HepG2 (cell line): Measurements from ENCODE around the gene PLEKHB1. TPM values are rescaled to one million over a fixed set of nuclear protein-coding genes. Genes with fewer than 3 reads are reported as not detected.

Experiments used
- ATAC-seq: fragments of 200-7000 bp; cut with Tn5 transposase; 3 replicates; pipeline ENCODE4 v1.9.1; 2020; ENCODE audit warnings: mild to moderate bottlenecking, moderate library complexity
- BruUV-seq: library from RNA; stranded (reverse); fragments of 400-500 nt; replicated peaks from 2 replicates; lab custom pipeline; 2021; lab: Mats Ljungman, UMichigan
- CTCF ChIA-PET: fragments of 300-600 bp; formaldehyde crosslinking; extraction: SDS; loops from one replicate; lab custom pipeline; 2021; ENCODE audit warnings: low total read pairs, inconsistent platforms, low intra/inter-chr PET ratio; lab: Yijun Ruan, JAX
- POLR2A ChIA-PET: fragments of 350-600 bp; sonication (Branson Sonifier 250); formaldehyde crosslinking; loops from one replicate; lab custom pipeline; 2020; ENCODE audit warnings: antibody characterized with exemption, inconsistent platforms; lab: Yijun Ruan, JAX
- DNase-seq: peaks from one replicate; pipeline ENCODE4 v3.0.0-alpha.2; 2015; ENCODE audit warnings: low spot score
- FAIRE-seq: peaks from 3 replicates; lab custom pipeline; 2011; peaks lifted over from hg19 to GRCh38; lab: Jason Lieb, UNC
- H2AFZ ChIP-seq: one replicate; pipeline ENCODE4 v1.6.1; 2011; ENCODE audit warnings: low read length, inconsistent platforms
- H3K27ac ChIP-seq: fragments of 300-600 bp; 3 replicates; pipeline ENCODE4 v1.8.0; 2011; ENCODE audit warnings: mixed run types, mild to moderate bottlenecking, mixed read lengths, low read length, inconsistent platforms; ENCODE audit not compliant: insufficient read depth; ENCODE audit errors: extremely low read length
- H3K27me3 ChIP-seq, 2 experiments: fragments of 200-600 bp in 1 of 2; 2 replicates in 1 of 2; 3 replicates in 1 of 2; pipeline versions ENCODE4 v1.6.0 to v1.8.0; 2011; ENCODE audit warnings: low read length in 2 of 2, mild to moderate bottlenecking in 2 of 2, moderate library complexity in 2 of 2, inconsistent platforms in 1 of 2; ENCODE audit not compliant: insufficient read depth in 2 of 2, control insufficient read depth in 1 of 2
- H3K36me3 ChIP-seq, 2 experiments: fragments of 200-600 bp in 1 of 2; replicated peaks in 1 of 2; 2 replicates in 1 of 2; 3 replicates in 1 of 2; pipeline versions ENCODE4 v1.5.1 to v1.8.0; 2011; ENCODE audit warnings: low read length in 2 of 2, inconsistent platforms in 1 of 2; ENCODE audit not compliant: insufficient read depth in 2 of 2, control insufficient read depth in 1 of 2
- H3K4me1 ChIP-seq: 2 replicates; pipeline ENCODE4 v1.5.1; 2012; ENCODE audit warnings: low read length, inconsistent platforms; ENCODE audit not compliant: insufficient read depth
- H3K4me2 ChIP-seq: 2 replicates; pipeline ENCODE4 v1.6.0; 2011; ENCODE audit warnings: low read depth, low read length, inconsistent platforms
- H3K4me3 ChIP-seq, 3 experiments: fragments of 200-600 bp in 1 of 3; sonication (generic), shearing (Covaris generic) in 1 of 3; replicated peaks in 1 of 3; 2 replicates each; pipeline ENCODE4 v1.5.1; 2011 to 2016; ENCODE audit warnings: low read length in 3 of 3, inconsistent platforms in 2 of 3, low read depth in 2 of 3, mild to moderate bottlenecking in 2 of 3, control low read depth in 1 of 3, mixed read lengths in 1 of 3; ENCODE audit not compliant: insufficient read depth in 1 of 3
- H3K79me2 ChIP-seq: one replicate; pipeline ENCODE4 v1.6.1; 2011; ENCODE audit warnings: low read length, inconsistent platforms; ENCODE audit not compliant: insufficient read depth
- H3K9ac ChIP-seq: 2 replicates; pipeline ENCODE4 v1.6.0; 2011; ENCODE audit warnings: mild to moderate bottlenecking, low read depth, low read length, inconsistent platforms; ENCODE audit not compliant: insufficient read depth
- H3K9me3 ChIP-seq: 2 replicates; pipeline ENCODE4 v1.5.1; 2012; ENCODE audit warnings: mild to moderate bottlenecking, low read length
- H4K20me1 ChIP-seq: 2 replicates; pipeline ENCODE4 v1.6.0; 2011; ENCODE audit warnings: inconsistent platforms, mild to moderate bottlenecking, low read length, moderate library complexity; ENCODE audit not compliant: insufficient read depth
- AGO2 ChIP-seq: fragments of 200-400 bp; formaldehyde crosslinking; optimal IDR thresholded peaks from 2 replicates; pipeline ENCODE3; 2017; ENCODE audit warnings: mild to moderate bottlenecking, low read depth, low read length, moderate library complexity
- KAT8 ChIP-seq: IDR thresholded peaks from 2 replicates; pipeline ENCODE4 v1.6.1; 2016; ENCODE audit warnings: missing genetic modification reagents, missing compliant biosample characterization
- PTBP1 ChIP-seq: fragments of 200-400 bp; formaldehyde crosslinking; IDR thresholded peaks from 2 replicates; pipeline ENCODE4 v1.6.1; 2018; ENCODE audit warnings: low read length, low read depth; ENCODE audit not compliant: poor library complexity, severe bottlenecking
- RAD21 ChIP-seq: fragments of 450-650 bp; formaldehyde crosslinking; IDR thresholded peaks from 2 replicates; pipeline ENCODE4 v1.5.0; 2020; ENCODE audit warnings: mild to moderate bottlenecking
- SIN3A ChIP-seq: IDR thresholded peaks from 2 replicates; pipeline ENCODE4 v1.6.1; 2011; ENCODE audit warnings: low read depth, mild to moderate bottlenecking, control low read depth, low read length, borderline replicate concordance
- SMAD9 ChIP-seq: sonication (generic); formaldehyde crosslinking; IDR thresholded peaks from 2 replicates; pipeline ENCODE4 v1.5.1; 2020; ENCODE audit warnings: mild to moderate bottlenecking, missing genetic modification reagents
- SNAI1 ChIP-seq: sonication (generic); formaldehyde crosslinking; IDR thresholded peaks from 2 replicates; pipeline ENCODE4 v1.5.0; 2020; ENCODE audit warnings: mild to moderate bottlenecking, missing genetic modification reagents, borderline replicate concordance
- TAF1 ChIP-seq: sonication (generic); formaldehyde crosslinking; IDR thresholded peaks from 2 replicates; pipeline ENCODE4 v1.4.0; 2020; ENCODE audit warnings: missing genetic modification reagents
- ZMYM4 ChIP-seq: sonication (generic); formaldehyde crosslinking; IDR thresholded peaks from 2 replicates; pipeline ENCODE4 v1.8.1; 2023; ENCODE audit warnings: mild to moderate bottlenecking, missing genetic modification reagents
- ZNF225 ChIP-seq: sonication (generic); formaldehyde crosslinking; IDR thresholded peaks from 2 replicates; pipeline ENCODE4 v1.4.0; 2020; ENCODE audit warnings: mild to moderate bottlenecking, missing genetic modification reagents
- ZNF296 ChIP-seq: sonication (generic); formaldehyde crosslinking; conservative IDR thresholded peaks from 2 replicates; pipeline ENCODE4 v1.5.0; 2020; ENCODE audit warnings: mild to moderate bottlenecking, missing genetic modification reagents
- ZNF350 ChIP-seq: sonication (generic); formaldehyde crosslinking; IDR thresholded peaks from 2 replicates; pipeline ENCODE4 v1.4.0; 2020; ENCODE audit warnings: mild to moderate bottlenecking, low read depth, missing genetic modification reagents, borderline replicate concordance
- ZNF407 ChIP-seq: sonication (generic); formaldehyde crosslinking; IDR thresholded peaks from one replicate; pipeline ENCODE4 v1.5.1; 2020; ENCODE audit warnings: mild to moderate bottlenecking, missing genetic modification reagents; ENCODE audit errors: not compliant biosample characterization
- ZNF510 ChIP-seq: sonication (generic); formaldehyde crosslinking; IDR thresholded peaks from 2 replicates; pipeline ENCODE4 v1.4.0; 2020; ENCODE audit warnings: low read depth, mild to moderate bottlenecking, missing genetic modification reagents
- ZNF790 ChIP-seq: sonication (generic); formaldehyde crosslinking; IDR thresholded peaks from 2 replicates; pipeline ENCODE4 v1.8.0; 2022; ENCODE audit warnings: missing genetic modification reagents, mild to moderate bottlenecking, borderline replicate concordance
- WGBS: methylation state at CpG from one replicate; pipeline ENCODE4 v1.1.6; 2017; ENCODE audit warnings: low lambda C conversion rate; 5-methylcytosine and 5-hydroxymethylcytosine counted together
- in situ Hi-C: cut with HindIII; loops from 2 replicates; pipeline ENCODE4 v1.10.0; 2017; ENCODE audit warnings: low pct_unique_long_range_greater_than_20kb; ENCODE audit not compliant: extremely low pct_ligation_motif_present
- intact Hi-C: fragments of 100-400 bp; cut with micrococcal nuclease; formaldehyde crosslinking; loops from one replicate; pipeline ENCODE4 v1.10.0; 2022; ENCODE audit not compliant: unreplicated experiment
- polyA plus RNA-seq, 8 experiments: library from polyadenylated mRNA; depleted of rRNA in 3 of 8; stranded (reverse) in 7 of 8; unstranded in 1 of 8; fragments of >200 nt; fragmentation: Illumina TruSeq in 4 of 8; extraction: Trizol in 4 of 8; gene quantifications; 2 replicates each; pipeline versions ENCODE4 v1.2.1 to v1.2.3, GENCODE V29; 2011 to 2016; ENCODE audit warnings: low read depth in 4 of 8, missing spikeins in 1 of 8, mixed read lengths in 1 of 8; ENCODE audit not compliant: insufficient read depth in 1 of 8
- total RNA-seq, 5 experiments: library from RNA; depleted of rRNA; stranded (reverse); fragments of >200 nt; fragmentation: Illumina TruSeq; extraction: Trizol; gene quantifications; 2 replicates each; pipeline ENCODE4 v1.2.3, GENCODE V29; 2016; ENCODE audit warnings: low read depth in 1 of 5

PLEKHB1 gene
- total and polyA plus RNA-seq, 2 of the 13 experiments (the other 11 are each of a cell fraction or from before 2014, with no cell fraction given), result 68.0 to 99.3 TPM

GRCh38 chr11:73648121-73648520, 1.7 kb downstream of the PLEKHB1 start (continued):
- no peak for TF ChIP-seq ZNF407 (CRISPR knock-in tag)
- 0 out of 2 replicates have a peak, but pooled peaks have one; percentile 12 for TF ChIP-seq SIN3A
- TF ChIP-seq, all 625 proteins: peak for 8

- H4K20me1 ChIP-seq, result no peaks in the 10 kb centered on the region
- H3K4me1 ChIP-seq, result peaks cover 83% of the 10 kb centered on the region
- H2AFZ ChIP-seq, result no peak overlapping the region
- H3K9me3 ChIP-seq, result no peaks in the 10 kb centered on the region
- peaks cover 0 to 1% of the 10 kb centered on the region in 2 experiments; a peak in 2 of 5 replicates for H3K27me3 ChIP-seq
- intact Hi-C loops, result no loop called here
- peak overlapping the region; percentile 57 to 76 (median 70) for H3K4me3 ChIP-seq
- BruUV-seq, result no TSS peak
- POLR2A ChIA-PET, result interaction anchor here (1.1 to 2.6 kb wide), 4 partner anchors 11 to 131 kb away, joined by 3 to 7 read pairs (median 4); no protein-coding TSS in a partner anchor
- ATAC-seq, result peak; percentile 5
- in situ Hi-C loops, result no loop called here
- DNase-seq, result peak; percentile 74
- H3K27ac ChIP-seq, result peak overlapping the region; percentile 53
- peak overlapping the region; percentile 82 for H3K4me2 ChIP-seq
- no peaks in the 10 kb centered on the region; a peak in 1 of 5 replicates for H3K36me3 ChIP-seq
- H3K79me2 ChIP-seq, result peaks cover 2% of the 10 kb centered on the region
- peak overlapping the region; percentile 68 for H3K9ac ChIP-seq
- CTCF ChIA-PET, result no interaction called here
- peak; percentile 76 for FAIRE-seq
- 6% methylated on average over 7 of the region's 8 CpGs for WGBS
- TF ChIP-seq SNAI1 (CRISPR knock-in tag), result 0 out of 2 replicates have a peak, but pooled peaks have one; percentile 18
- peak; percentile 35; the same call in 1 of the 2 replicates for TF ChIP-seq TAF1 (CRISPR knock-in tag)
- TF ChIP-seq ZNF510 (CRISPR knock-in tag), result no peak
- TF ChIP-seq KAT8 (CRISPR knock-in tag), result peak; percentile 34; the same call in 1 of the 2 replicates
- TF ChIP-seq PTBP1, result peak; percentile 37
- peak; percentile 8; the same call in 1 of the 2 replicates for TF ChIP-seq RAD21 (CRISPR knock-in tag)
- 0 out of 2 replicates have a peak, but pooled peaks have one; percentile 25 for TF ChIP-seq ZNF296 (CRISPR knock-in tag)
- peak; percentile 50; the same call in 1 of the 2 replicates for TF ChIP-seq ZNF225 (CRISPR knock-in tag)
- 0 out of 2 replicates have a peak, but pooled peaks have one; percentile 3 for TF ChIP-seq ZNF790
- TF ChIP-seq ZNF350, result peak; percentile 42; the same call in 1 of the 2 replicates
- no peak for TF ChIP-seq SMAD9 (CRISPR knock-in tag)
- peak; percentile 60 for TF ChIP-seq AGO2
- peak; percentile 20; the same call in 1 of the 2 replicates for TF ChIP-seq ZMYM4 (CRISPR knock-in tag)
These were observed 2.2 kb downstream of the PLEKHB1 start for GRCh38 chr11:73648571-73649046.
